GM21619 (cell line): ENCODE data around the gene MAFG.

Experiments used
- ATAC-seq: cut with Tn5 transposase; IDR thresholded peaks from one replicate; pipeline ENCODE4 v1.9.1; 2021; ENCODE audit not compliant: unreplicated experiment

MAFG gene

DNA sequence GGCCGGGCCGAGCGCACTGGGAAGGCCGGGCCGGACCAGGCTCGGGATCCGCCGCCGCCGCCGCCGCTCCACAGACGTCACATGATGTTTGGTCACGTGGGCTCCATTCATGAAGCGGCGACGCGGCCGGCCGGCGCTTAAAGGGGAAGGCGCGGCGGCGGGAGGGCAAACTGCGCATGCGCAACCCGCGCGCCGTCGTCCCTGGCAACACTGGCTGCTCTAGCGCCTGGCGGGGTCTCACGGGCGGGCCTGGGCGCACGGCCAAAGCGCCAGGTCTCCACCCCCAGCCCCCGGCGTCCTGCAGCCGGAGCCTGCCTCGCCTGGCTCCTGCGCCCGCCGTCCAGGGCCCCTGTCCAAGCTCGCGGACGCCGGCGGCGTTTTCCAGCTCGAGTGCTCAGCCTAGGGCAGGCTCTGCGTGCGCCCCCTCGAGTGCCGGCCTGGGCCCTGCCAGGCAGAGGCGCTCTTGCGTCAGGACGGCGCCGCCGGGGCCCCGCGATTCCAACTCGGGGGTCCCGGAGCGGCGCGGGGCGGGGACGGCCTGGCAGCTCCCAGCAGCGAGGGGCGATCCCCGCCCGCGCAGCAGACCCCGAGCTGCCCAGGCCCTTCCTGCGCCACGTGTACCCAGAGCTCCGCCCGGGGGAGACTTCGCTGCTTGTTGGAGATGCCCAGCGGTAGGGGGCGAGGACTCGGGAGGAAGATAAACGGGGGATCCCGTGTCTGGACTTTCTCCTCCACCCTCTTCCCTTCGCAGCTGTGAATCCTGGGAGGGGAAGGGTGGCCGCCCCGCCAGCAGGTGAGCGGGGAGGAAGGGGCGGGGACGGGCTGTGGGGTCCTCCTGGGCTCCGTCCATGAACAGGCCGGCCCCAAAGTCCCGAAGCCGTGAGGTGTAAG, at the start of gene MAFG:
TSS of gene MAFG (minus strand) at position 83 of the 891 bp plus-strand sequence. CDS start 4,550 bp downstream, outside the sequence.
- peak; percentile 51 for ATAC-seq

- ATAC-seq, result peak; percentile 14
These were observed 49.0 kb upstream of the MAFG start for GRCh38 chr17:81976332-81977210.

- no peak for ATAC-seq
These were observed 45.9 kb upstream of the MAFG start for GRCh38 chr17:81973432-81973831.

GRCh38 chr17:81968850-81969812, 41.6 kb upstream of the MAFG start:
- no peak for ATAC-seq

DNA sequence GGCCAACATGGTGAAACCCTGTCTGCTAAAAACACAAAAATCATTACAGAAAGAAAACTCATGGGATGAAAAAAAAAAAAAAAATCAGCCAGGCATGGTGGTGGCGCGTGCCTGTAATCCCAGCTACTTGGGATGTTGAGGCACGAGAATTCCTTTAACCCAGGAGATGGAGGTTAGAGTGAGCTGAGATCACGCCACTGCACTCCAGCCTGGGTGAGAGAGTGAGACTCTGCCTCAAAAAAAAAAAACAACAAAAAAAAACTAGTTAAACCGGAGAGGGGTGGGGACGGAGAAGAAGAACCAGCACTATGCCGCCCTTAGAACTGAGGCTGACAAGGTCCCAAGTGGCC, 40.8 kb upstream of the MAFG start:
- no peak for ATAC-seq

DNA sequence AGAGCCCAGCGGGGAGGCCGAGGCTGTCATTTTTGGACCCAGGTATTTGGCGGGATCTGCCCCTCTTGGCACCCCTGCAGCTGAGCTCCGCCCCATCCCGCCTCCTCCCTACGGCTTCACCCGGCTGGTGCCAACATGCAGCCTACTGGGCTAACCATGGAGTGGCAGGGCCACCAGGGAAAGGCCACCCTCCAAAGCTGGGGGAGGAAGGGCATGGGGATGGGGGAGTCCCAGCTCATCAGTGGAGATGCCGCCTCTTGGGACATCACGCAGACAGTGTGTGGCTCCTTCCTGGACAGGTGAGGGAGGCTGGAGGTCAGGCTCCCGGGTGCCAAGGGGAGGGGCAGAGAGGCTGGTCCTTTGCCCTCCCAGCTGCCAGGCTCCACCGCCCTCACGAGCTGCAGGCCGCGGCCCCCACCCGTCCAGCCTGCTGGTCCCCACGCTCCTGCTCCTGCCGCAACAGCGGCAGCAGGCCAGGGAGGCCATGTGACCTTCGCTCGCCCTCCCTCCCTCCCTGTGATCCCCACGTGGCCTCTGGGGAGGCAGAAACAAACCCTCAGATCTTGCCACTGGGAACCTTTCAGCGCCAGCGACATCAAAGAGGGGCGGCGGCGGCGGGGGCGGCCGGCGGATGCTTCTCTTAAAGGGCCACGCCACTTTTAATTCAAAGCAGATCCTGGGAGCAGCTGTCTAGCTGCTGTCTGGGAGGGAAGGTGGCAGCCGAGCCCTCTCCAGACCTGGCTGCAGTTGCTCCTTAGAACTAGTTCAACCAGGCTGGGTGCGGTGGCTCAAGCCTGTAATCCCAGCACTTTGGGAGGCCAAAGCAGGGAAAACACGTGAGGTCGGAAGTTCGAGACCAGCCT, 40.2 kb upstream of the MAFG start:
- peak; percentile 46 for ATAC-seq

DNA sequence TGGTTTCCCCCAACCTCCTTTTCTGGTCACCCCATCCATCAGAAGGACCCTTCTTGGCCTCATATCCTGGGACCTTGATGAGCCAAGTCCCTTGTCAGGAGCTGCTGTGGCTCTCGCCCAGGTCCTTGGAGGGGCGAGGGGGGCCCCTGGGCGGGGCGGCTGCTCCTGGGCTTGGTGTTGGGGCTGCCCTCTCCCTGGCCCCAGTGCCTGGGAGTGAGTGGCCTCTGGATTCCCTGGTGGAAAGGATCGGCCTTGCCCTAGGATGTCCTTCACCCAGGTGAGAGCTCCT, 39.7 kb upstream of the MAFG start:
- ATAC-seq, result no peak

DNA sequence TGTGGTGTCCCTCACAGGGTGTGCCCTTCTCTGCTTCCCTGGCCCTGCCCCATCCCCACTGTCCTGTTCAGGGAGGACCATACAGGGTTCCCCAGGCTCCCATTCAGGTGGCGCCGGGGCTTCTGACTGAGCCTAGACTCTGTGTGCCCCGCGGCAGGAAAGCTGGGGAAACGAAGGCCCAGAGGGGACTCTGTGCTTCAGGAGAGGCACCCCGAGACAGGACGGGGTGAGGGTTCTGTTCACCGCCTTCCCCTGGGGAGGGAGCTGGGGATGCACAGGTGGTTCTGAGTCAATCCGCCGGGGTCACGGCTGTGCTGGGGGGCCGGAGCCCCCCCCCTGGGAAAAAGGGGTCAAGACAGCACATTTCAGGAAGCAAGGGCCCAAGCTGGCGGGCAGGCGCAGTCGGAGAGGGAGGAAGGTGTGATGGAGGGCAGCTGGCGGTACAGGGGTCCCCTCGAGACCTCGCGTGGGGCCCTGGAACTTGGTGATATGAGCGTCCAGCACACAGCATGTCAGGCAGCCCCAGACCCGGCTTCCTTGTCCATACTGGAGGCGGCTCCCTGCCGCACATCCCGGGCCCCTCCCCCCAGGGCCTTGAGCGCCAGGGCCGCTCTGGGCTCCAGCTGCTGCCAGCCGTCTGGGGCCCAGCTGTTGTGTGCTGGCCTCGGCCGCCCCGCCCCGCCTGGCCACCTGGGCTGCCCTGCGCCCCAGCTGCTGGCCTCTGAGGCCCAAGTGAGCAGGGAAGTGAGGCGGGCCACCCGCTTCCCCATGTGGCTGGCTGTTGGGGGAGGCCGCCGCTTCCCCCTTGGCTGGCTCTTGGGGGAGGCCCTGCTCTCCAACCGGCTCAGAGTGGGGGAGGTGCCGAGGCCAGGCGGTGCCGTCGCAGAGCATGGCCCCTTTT, 39.1 kb upstream of the MAFG start:
- ATAC-seq, result no peak

DNA sequence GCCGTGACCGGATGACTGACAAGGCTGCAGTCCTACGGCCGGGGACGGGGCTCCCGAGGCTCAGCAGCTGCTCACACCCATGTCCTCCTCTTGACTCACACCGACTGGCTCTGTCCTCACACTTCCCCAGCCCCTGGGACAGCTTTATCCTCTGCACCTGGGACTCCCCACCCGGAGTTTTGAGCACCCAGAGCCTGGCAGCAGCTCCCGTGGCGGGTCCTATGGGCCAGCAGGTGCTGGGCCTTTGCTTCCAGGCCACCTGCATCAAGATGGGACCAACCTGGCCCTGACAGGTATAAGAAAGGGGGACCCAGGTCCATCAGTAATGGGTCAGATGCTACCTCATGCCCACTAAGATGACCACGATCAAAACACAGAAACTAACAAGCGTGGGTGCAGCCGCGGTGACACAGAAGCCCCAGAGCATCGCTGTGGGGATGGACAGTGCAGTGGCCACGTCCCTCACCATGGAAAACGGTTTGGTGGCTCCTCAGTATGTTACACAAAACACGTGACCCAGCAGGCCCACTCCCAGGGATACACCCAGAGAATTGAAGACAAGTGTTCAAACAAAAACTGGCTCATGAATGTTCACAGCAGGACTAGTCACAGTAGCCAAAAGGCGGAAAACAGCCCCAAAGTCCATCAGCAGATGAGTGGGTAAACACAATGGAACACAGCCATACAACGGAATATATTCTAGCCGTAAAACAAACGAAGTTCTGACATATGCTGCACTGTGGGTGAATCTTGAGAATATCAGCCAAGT, 36.7 kb upstream of the MAFG start:
- ATAC-seq, result no peak

GRCh38 chr17:81962499-81963441, 35.2 kb upstream of the MAFG start:
- ATAC-seq, result no peak

DNA sequence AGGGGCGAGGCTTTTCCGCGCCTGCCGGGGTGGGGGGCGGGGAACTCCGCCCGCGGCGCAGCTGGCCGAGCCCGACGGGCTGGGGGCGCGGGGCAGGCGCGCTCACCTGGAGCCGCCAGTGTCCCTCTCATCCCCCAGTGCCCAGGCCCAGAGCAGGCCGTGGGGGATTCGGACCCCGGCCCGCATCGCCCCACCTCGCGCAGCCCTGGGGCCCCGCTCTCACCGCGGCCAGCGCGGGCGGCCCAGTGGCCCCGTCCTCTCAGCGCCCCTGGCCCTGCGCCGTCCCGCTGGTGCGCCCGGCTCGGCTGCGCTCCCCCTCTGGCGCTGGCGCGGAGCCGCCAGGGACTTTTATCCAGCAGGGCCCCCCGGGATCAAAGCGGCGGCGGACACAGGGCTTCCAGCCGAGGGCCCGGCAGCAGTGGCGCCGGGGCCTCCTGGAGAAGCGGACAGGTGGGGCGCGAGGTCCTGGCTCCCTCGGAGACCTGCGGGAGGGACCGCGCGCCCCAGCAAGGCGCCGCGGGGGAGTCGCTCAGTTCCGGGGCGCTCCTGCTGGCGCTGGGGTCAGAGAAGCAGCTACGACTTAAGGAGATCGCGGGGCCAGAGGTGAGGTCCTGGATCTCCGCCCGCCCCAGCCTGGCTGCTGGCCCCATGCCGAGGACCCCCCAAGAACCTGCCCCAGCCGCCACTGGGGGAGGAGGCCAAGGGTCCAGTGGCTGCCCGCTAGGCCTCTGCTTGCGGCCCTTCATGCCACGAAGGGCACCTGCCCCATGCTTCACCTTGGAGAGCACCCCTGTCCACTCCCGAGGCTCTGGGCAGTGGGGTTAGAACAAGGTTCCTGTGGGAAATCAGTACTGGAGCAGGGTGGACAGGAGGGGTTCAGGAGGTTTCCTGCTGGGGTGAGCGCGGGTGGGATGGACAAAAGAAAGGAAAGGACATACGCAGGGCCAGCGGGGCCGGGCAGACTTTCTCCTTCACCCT, 34.3 kb upstream of the MAFG start:
- ATAC-seq, result no peak

- ATAC-seq, result no peak
These were observed 33.6 kb upstream of the MAFG start, which contains the start of gene NOTUM for GRCh38 chr17:81961087-81961511. NOTUM (minus strand) TSS chr17:81961187; CDS start chr17:81960909, 278 bp downstream.

GRCh38 chr17:81960130-81960958, 32.8 kb upstream of the MAFG start:
- ATAC-seq, result no peak

- peak; percentile 56 for ATAC-seq
These were observed 32.0 kb upstream of the MAFG start for GRCh38 chr17:81959362-81960129.
